HEK293 (cell line): Measurements from ENCODE around the gene IVD.

ENCODE experiments used
- BCL11A ChIP-seq: fragments of 450-650 bp; formaldehyde crosslinking; IDR thresholded peaks from 2 replicates; pipeline ENCODE4 v1.5.1; 2016; ENCODE audit warnings: low read depth, missing biosample characterization, missing genetic modification characterization
- KLF1 ChIP-seq: fragments of 450-650 bp; formaldehyde crosslinking; IDR thresholded peaks from 2 replicates; pipeline ENCODE4 v1.5.1; 2016; ENCODE audit warnings: missing biosample characterization, missing genetic modification characterization
- KLF7 ChIP-seq: fragments of 450-650 bp; formaldehyde crosslinking; IDR thresholded peaks from 2 replicates; pipeline ENCODE4 v1.5.1; 2016; ENCODE audit warnings: missing biosample characterization, missing genetic modification characterization, borderline replicate concordance
- KLF8 ChIP-seq: fragments of 450-650 bp; formaldehyde crosslinking; IDR thresholded peaks from 2 replicates; pipeline ENCODE4 v1.5.1; 2016; ENCODE audit warnings: missing biosample characterization, missing genetic modification characterization
- SCRT1 ChIP-seq: fragments of 450-650 bp; formaldehyde crosslinking; IDR thresholded peaks from 2 replicates; pipeline ENCODE4 v1.5.1; 2016; ENCODE audit warnings: missing biosample characterization, missing genetic modification characterization, borderline replicate concordance
- SCRT2 ChIP-seq: fragments of 450-650 bp; formaldehyde crosslinking; IDR thresholded peaks from 2 replicates; pipeline ENCODE4 v1.5.1; 2016; ENCODE audit warnings: missing biosample characterization, missing genetic modification characterization
- ZBTB1 ChIP-seq: fragments of 450-650 bp; formaldehyde crosslinking; IDR thresholded peaks from 2 replicates; pipeline ENCODE4 v1.5.1; 2016; ENCODE audit warnings: missing biosample characterization, missing genetic modification characterization
- ZBTB26 ChIP-seq: fragments of 450-650 bp; formaldehyde crosslinking; optimal IDR thresholded peaks from 2 replicates; pipeline ENCODE3; 2016; ENCODE audit warnings: missing biosample characterization, mild to moderate bottlenecking, missing genetic modification characterization
- ZBTB7A ChIP-seq: fragments of 450-650 bp; formaldehyde crosslinking; IDR thresholded peaks from 2 replicates; pipeline ENCODE4 v1.5.1; 2016; ENCODE audit warnings: low read depth, missing biosample characterization, missing genetic modification characterization
- ZFP41 ChIP-seq: fragments of 450-650 bp; formaldehyde crosslinking; IDR thresholded peaks from 2 replicates; pipeline ENCODE4 v1.5.1; 2016; ENCODE audit warnings: missing biosample characterization, missing genetic modification characterization, borderline replicate concordance
- ZFP69B ChIP-seq: fragments of 450-650 bp; formaldehyde crosslinking; IDR thresholded peaks from 2 replicates; pipeline ENCODE4 v1.5.1; 2016; ENCODE audit warnings: missing biosample characterization, missing genetic modification characterization
- ZNF138 ChIP-seq: fragments of 450-650 bp; formaldehyde crosslinking; IDR thresholded peaks from 2 replicates; pipeline ENCODE4 v1.5.1; 2016; ENCODE audit warnings: missing biosample characterization, missing genetic modification characterization, borderline replicate concordance
- ZNF140 ChIP-seq: fragments of 450-650 bp; formaldehyde crosslinking; IDR thresholded peaks from 2 replicates; pipeline ENCODE4 v1.5.1; 2016; ENCODE audit warnings: missing biosample characterization, missing genetic modification characterization
- ZNF155 ChIP-seq: fragments of 450-650 bp; formaldehyde crosslinking; IDR thresholded peaks from 2 replicates; pipeline ENCODE4 v1.5.1; 2016; ENCODE audit warnings: missing biosample characterization, missing genetic modification characterization
- ZNF274 ChIP-seq, 2 experiments: fragments of 200-500 bp in 1 of 2; fragments of 450-650 bp in 1 of 2; sonication (Bioruptor generic) in 1 of 2; formaldehyde crosslinking in 1 of 2; IDR thresholded peaks; 2 replicates each; pipeline versions ENCODE4 v1.5.1 to v1.6.1; 2014 to 2016; ENCODE audit warnings: borderline replicate concordance in 1 of 2, inconsistent platforms in 1 of 2, low read length in 1 of 2, missing biosample characterization in 1 of 2, missing genetic modification characterization in 1 of 2
- ZNF335 ChIP-seq: fragments of 450-650 bp; formaldehyde crosslinking; conservative IDR thresholded peaks from 2 replicates; pipeline ENCODE4 v1.5.1; 2016; ENCODE audit warnings: missing biosample characterization, missing genetic modification characterization
- ZNF416 ChIP-seq: fragments of 450-650 bp; formaldehyde crosslinking; IDR thresholded peaks from 2 replicates; pipeline ENCODE4 v1.5.1; 2016; ENCODE audit warnings: missing biosample characterization, missing genetic modification characterization
- ZNF596 ChIP-seq: fragments of 450-650 bp; IDR thresholded peaks from 2 replicates; pipeline ENCODE4 v1.5.0; 2018; ENCODE audit warnings: missing biosample characterization, mild to moderate bottlenecking, missing genetic modification characterization, moderate library complexity
- ZNF645 ChIP-seq: fragments of 450-650 bp; formaldehyde crosslinking; IDR thresholded peaks from 2 replicates; pipeline ENCODE4; 2016; ENCODE audit warnings: missing biosample characterization, missing genetic modification characterization
- ZNF654 ChIP-seq: fragments of 450-650 bp; formaldehyde crosslinking; IDR thresholded peaks from 2 replicates; pipeline ENCODE4 v1.5.1; 2016; ENCODE audit warnings: low read depth, missing biosample characterization, missing genetic modification characterization
- ZNF664 ChIP-seq: fragments of 450-650 bp; formaldehyde crosslinking; IDR thresholded peaks from 2 replicates; pipeline ENCODE4 v1.5.1; 2016; ENCODE audit warnings: missing biosample characterization, missing genetic modification characterization
- ZNF76 ChIP-seq: fragments of 450-650 bp; formaldehyde crosslinking; IDR thresholded peaks from 2 replicates; pipeline ENCODE4; 2016; ENCODE audit warnings: low read depth, missing biosample characterization, missing genetic modification characterization, borderline replicate concordance
- TF ChIP-seq, protein P1 (sequence below): fragments of 450-650 bp; formaldehyde crosslinking; IDR thresholded peaks from 2 replicates; pipeline ENCODE4 v1.5.0; 2017; ENCODE audit warnings: missing biosample characterization, missing genetic modification characterization, borderline replicate concordance
- TF ChIP-seq, protein P2 (sequence below): fragments of 450-650 bp; formaldehyde crosslinking; IDR thresholded peaks from 2 replicates; pipeline ENCODE4 v1.5.1; 2016; ENCODE audit warnings: missing biosample characterization, missing genetic modification characterization
- TF ChIP-seq, protein P3 (sequence below): fragments of 450-650 bp; formaldehyde crosslinking; conservative IDR thresholded peaks from 2 replicates; pipeline ENCODE4 v1.5.1; 2016; ENCODE audit warnings: low read depth, missing biosample characterization, missing genetic modification characterization
- TF ChIP-seq, protein P4 (sequence below): fragments of 450-650 bp; formaldehyde crosslinking; IDR thresholded peaks from 2 replicates; pipeline ENCODE4 v1.5.1; 2016; ENCODE audit warnings: missing biosample characterization, missing genetic modification characterization

The IVD gene

GRCh38 chr15:40367686-40368611, 37.6 kb upstream of the IVD start (continued):
- TF ChIP-seq ZNF645 (tag by site-specific recombination) (no peak), KLF1 (peak; percentile 34; the same call in 1 of the 2 replicates), KLF7 (tag by site-specific recombination) (no peak), ZFP69B (tag by site-specific recombination) (no peak), ZNF140 (tag by site-specific recombination) (no peak), ZNF76 (tag by site-specific recombination) (peak; percentile 28; the same call in 1 of the 2 replicates), ZBTB26 (tag by site-specific recombination) (peak; percentile 36), SCRT1 (tag by site-specific recombination) (no peak), ZNF416 (tag by site-specific recombination) (no peak), ZNF654 (tag by site-specific recombination) (no peak), ZNF596 (no peak), SCRT2 (no peak), BCL11A (no peak), ZBTB1 (tag by site-specific recombination) (no peak), ZNF274 (IDR thresholded peaks at IDR 0.05; ENCODE audit: low read length) (no peak), ZNF274 (tag by site-specific recombination; IDR thresholded peaks at IDR 0.05; ENCODE audit: borderline replicate concordance) (no peak), ZNF138 (no peak), ZBTB7A (no peak), ZNF664 (tag by site-specific recombination) (no peak), ZNF335 (tag by site-specific recombination) (peak; percentile 74), ZFP41 (no peak), ZNF155 (tag by site-specific recombination) (no peak), KLF8 (tag by site-specific recombination) (peak; percentile 38; the same call in 1 of the 2 replicates)
- TF ChIP-seq, protein P1, sequence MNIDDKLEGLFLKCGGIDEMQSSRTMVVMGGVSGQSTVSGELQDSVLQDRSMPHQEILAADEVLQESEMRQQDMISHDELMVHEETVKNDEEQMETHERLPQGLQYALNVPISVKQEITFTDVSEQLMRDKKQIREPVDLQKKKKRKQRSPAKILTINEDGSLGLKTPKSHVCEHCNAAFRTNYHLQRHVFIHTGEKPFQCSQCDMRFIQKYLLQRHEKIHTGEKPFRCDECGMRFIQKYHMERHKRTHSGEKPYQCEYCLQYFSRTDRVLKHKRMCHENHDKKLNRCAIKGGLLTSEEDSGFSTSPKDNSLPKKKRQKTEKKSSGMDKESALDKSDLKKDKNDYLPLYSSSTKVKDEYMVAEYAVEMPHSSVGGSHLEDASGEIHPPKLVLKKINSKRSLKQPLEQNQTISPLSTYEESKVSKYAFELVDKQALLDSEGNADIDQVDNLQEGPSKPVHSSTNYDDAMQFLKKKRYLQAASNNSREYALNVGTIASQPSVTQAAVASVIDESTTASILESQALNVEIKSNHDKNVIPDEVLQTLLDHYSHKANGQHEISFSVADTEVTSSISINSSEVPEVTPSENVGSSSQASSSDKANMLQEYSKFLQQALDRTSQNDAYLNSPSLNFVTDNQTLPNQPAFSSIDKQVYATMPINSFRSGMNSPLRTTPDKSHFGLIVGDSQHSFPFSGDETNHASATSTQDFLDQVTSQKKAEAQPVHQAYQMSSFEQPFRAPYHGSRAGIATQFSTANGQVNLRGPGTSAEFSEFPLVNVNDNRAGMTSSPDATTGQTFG (tag by site-specific recombination) = no peak
- TF ChIP-seq, protein P2, sequence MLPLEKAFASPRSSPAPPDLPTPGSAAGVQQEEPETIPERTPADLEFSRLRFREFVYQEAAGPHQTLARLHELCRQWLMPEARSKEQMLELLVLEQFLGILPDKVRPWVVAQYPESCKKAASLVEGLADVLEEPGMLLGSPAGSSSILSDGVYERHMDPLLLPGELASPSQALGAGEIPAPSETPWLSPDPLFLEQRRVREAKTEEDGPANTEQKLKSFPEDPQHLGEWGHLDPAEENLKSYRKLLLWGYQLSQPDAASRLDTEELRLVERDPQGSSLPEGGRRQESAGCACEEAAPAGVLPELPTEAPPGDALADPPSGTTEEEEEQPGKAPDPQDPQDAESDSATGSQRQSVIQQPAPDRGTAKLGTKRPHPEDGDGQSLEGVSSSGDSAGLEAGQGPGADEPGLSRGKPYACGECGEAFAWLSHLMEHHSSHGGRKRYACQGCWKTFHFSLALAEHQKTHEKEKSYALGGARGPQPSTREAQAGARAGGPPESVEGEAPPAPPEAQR (tag by site-specific recombination) = no peak
- TF ChIP-seq, protein P3, sequence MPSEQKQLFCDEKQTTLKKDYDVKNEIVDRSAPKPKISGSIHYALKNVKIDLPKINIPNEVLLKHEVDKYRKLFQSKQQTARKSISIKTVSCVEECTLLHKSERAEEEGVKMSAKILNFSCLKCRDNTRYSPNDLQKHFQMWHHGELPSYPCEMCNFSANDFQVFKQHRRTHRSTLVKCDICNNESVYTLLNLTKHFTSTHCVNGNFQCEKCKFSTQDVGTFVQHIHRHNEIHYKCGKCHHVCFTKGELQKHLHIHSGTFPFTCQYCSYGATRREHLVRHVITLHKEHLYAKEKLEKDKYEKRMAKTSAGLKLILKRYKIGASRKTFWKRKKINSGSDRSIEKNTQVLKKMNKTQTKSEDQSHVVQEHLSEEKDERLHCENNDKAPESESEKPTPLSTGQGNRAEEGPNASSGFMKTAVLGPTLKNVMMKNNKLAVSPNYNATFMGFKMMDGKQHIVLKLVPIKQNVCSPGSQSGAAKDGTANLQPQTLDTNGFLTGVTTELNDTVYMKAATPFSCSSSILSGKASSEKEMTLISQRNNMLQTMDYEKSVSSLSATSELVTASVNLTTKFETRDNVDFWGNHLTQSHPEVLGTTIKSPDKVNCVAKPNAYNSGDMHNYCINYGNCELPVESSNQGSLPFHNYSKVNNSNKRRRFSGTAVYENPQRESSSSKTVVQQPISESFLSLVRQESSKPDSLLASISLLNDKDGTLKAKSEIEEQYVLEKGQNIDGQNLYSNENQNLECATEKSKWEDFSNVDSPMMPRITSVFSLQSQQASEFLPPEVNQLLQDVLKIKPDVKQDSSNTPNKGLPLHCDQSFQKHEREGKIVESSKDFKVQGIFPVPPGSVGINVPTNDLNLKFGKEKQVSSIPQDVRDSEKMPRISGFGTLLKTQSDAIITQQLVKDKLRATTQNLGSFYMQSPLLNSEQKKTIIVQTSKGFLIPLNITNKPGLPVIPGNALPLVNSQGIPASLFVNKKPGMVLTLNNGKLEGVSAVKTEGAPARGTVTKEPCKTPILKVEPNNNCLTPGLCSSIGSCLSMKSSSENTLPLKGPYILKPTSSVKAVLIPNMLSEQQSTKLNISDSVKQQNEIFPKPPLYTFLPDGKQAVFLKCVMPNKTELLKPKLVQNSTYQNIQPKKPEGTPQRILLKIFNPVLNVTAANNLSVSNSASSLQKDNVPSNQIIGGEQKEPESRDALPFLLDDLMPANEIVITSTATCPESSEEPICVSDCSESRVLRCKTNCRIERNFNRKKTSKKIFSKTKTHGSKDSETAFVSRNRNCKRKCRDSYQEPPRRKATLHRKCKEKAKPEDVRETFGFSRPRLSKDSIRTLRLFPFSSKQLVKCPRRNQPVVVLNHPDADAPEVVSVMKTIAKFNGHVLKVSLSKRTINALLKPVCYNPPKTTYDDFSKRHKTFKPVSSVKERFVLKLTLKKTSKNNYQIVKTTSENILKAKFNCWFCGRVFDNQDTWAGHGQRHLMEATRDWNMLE (tag by site-specific recombination) = no peak
- TF ChIP-seq, protein P4, sequence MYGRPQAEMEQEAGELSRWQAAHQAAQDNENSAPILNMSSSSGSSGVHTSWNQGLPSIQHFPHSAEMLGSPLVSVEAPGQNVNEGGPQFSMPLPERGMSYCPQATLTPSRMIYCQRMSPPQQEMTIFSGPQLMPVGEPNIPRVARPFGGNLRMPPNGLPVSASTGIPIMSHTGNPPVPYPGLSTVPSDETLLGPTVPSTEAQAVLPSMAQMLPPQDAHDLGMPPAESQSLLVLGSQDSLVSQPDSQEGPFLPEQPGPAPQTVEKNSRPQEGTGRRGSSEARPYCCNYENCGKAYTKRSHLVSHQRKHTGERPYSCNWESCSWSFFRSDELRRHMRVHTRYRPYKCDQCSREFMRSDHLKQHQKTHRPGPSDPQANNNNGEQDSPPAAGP (tag by site-specific recombination) = peak; percentile 65
